ENCODE measurements around the gene DYNC2H1.

DYNC2H1 gene

GRCh38 chr11:103157542-103157941 is 48.3 kb downstream of the DYNC2H1 start:
- no peak overlapping the region for H3K27ac Mint-ChIP-seq
- H3K4me3 Mint-ChIP-seq = no peak overlapping the region
- no peaks in the 10 kb centered on the region for H3K4me1 Mint-ChIP-seq
- H3K9me3 Mint-ChIP-seq = no peaks in the 10 kb centered on the region
- H3K36me3 Mint-ChIP-seq (ENCODE audit: low read depth) = peaks cover 29% of the 10 kb centered on the region
- H3K27me3 Mint-ChIP-seq (ENCODE audit: low read depth) = no peaks in the 10 kb centered on the region
- TF ChIP-seq, protein P1, sequence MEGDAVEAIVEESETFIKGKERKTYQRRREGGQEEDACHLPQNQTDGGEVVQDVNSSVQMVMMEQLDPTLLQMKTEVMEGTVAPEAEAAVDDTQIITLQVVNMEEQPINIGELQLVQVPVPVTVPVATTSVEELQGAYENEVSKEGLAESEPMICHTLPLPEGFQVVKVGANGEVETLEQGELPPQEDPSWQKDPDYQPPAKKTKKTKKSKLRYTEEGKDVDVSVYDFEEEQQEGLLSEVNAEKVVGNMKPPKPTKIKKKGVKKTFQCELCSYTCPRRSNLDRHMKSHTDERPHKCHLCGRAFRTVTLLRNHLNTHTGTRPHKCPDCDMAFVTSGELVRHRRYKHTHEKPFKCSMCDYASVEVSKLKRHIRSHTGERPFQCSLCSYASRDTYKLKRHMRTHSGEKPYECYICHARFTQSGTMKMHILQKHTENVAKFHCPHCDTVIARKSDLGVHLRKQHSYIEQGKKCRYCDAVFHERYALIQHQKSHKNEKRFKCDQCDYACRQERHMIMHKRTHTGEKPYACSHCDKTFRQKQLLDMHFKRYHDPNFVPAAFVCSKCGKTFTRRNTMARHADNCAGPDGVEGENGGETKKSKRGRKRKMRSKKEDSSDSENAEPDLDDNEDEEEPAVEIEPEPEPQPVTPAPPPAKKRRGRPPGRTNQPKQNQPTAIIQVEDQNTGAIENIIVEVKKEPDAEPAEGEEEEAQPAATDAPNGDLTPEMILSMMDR (IDR thresholded peaks at IDR 0.05; ENCODE audit: unreplicated experiment in 3 of 3) = no peak

GRCh38 chr11:103164093-103164796 is 55.0 kb downstream of the DYNC2H1 start:
- Mint-ChIP-seq H3K36me3 (ENCODE audit: low read depth) (peaks cover 47% of the 10 kb centered on the region), H3K27me3 (ENCODE audit: low read depth) (no peaks in the 10 kb centered on the region), H3K4me3 (no peak overlapping the region), H3K27ac (peak overlapping the region in 1 of 3 experiments; percentile 37), H3K9me3 (no peaks in the 10 kb centered on the region), H3K4me1 (no peaks in the 10 kb centered on the region)
- TF ChIP-seq, protein P1 (IDR thresholded peaks at IDR 0.05; ENCODE audit: unreplicated experiment in 3 of 3) = no peak

GRCh38 chr11:103167166-103167565 is 57.9 kb downstream of the DYNC2H1 start:
- no peak overlapping the region for H3K27ac Mint-ChIP-seq
- peaks cover 53% of the 10 kb centered on the region for H3K36me3 Mint-ChIP-seq (ENCODE audit: low read depth)
- no peaks in the 10 kb centered on the region for H3K27me3 Mint-ChIP-seq (ENCODE audit: low read depth)
- H3K4me3 Mint-ChIP-seq = no peak overlapping the region
- TF ChIP-seq, protein P1 (IDR thresholded peaks at IDR 0.05; ENCODE audit: unreplicated experiment in 3 of 3) = no peak
- H3K4me1 Mint-ChIP-seq = no peaks in the 10 kb centered on the region
- no peaks in the 10 kb centered on the region for H3K9me3 Mint-ChIP-seq

DNA sequence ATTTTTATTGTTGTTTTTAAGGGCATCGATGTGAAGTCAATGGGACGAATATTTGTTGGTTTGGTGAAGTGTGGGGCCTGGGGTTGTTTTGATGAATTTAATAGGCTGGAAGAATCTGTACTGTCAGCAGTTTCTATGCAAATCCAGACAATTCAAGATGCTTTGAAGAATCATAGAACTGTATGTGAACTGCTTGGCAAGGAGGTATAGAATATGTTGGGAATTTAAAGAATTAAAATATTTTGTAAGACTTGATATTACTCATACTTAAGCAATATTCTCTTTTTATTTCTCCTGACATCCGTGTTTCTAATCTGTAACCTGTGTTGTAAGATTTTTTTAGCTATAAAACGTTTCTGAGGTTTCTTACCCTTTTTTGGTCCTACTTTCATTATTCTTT is 61.6 kb downstream of the DYNC2H1 start:
- Mint-ChIP-seq H3K27ac (no peak overlapping the region), H3K4me1 (no peaks in the 10 kb centered on the region), H3K27me3 (ENCODE audit: low read depth) (no peaks in the 10 kb centered on the region), H3K36me3 (ENCODE audit: low read depth) (peaks cover 37% of the 10 kb centered on the region), H3K4me3 (no peak overlapping the region), H3K9me3 (no peaks in the 10 kb centered on the region)
- TF ChIP-seq, protein P1 (IDR thresholded peaks at IDR 0.05; ENCODE audit: unreplicated experiment in 3 of 3) = no peak

GRCh38 chr11:103175461-103176129 is 66.4 kb downstream of the DYNC2H1 start:
- Mint-ChIP-seq H3K9me3 (no peaks in the 10 kb centered on the region), H3K4me3 (no peak overlapping the region), H3K36me3 (ENCODE audit: low read depth) (peaks cover 15% of the 10 kb centered on the region), H3K27me3 (ENCODE audit: low read depth) (no peaks in the 10 kb centered on the region), H3K27ac (no peak overlapping the region), H3K4me1 (no peaks in the 10 kb centered on the region)
- TF ChIP-seq, protein P1 (IDR thresholded peaks at IDR 0.05; ENCODE audit: unreplicated experiment in 3 of 3) = no peak

All from nephron (organoid).